Measurements from ENCODE around the gene ADGRL3. TPM values are rescaled to one million over a fixed set of nuclear protein-coding genes. Genes with fewer than 3 reads are reported as not detected.

ADGRL3 gene
- total and polyA plus RNA-seq, 2 donors (not counting 1 experiment from before 2014, with no cell fraction given): not detected

GRCh38 chr4:61583696-61584095 is 383.6 kb downstream of the ADGRL3 start:
- Histone ChIP-seq H3K4me3 (ENCODE audit: control extremely low read depth in 1 of 5, extremely low read depth in 1 of 5, insufficient read depth in 1 of 5, low read depth in 2 of 5, low read length in 4 of 5) (no peak overlapping the region), H3K4me1 (ENCODE audit: control insufficient read depth in 2 of 2, insufficient read depth in 2 of 2, low read length in 2 of 2) (no peaks in the 10 kb centered on the region), H3K27ac (ENCODE audit: low read length in 2 of 2) (no peak overlapping the region), H3K4me2 (replicated peaks; ENCODE audit: low read depth, low read length, poor library complexity, severe bottlenecking) (no peak overlapping the region), H3K27me3 (replicated peaks in 1 of 4; ENCODE audit: control extremely low read depth in 1 of 4, control insufficient read depth in 3 of 4, insufficient read depth in 4 of 4, low read length in 3 of 4) (no peaks in the 10 kb centered on the region), H3K9ac (ENCODE audit: low read length) (no peak overlapping the region), H3K9me3 (ENCODE audit: control extremely low read depth in 1 of 3, control insufficient read depth in 2 of 3, insufficient read depth in 1 of 3, low read length in 2 of 3) (peaks cover 0 to 1% (median 0%) of the 10 kb centered on the region in 3 donors), H4K20me1 (ENCODE audit: control insufficient read depth, insufficient read depth, low read length, poor library complexity, severe bottlenecking) (no peaks in the 10 kb centered on the region), H2AFZ (ENCODE audit: insufficient read depth, low read depth, low read length, poor library complexity, severe bottlenecking) (no peak overlapping the region), H3K36me3 (replicated peaks in 1 of 2; ENCODE audit: control extremely low read depth in 1 of 2, control insufficient read depth in 1 of 2, extremely low read depth in 1 of 2, insufficient read depth in 2 of 2, low read length in 1 of 2) (no peaks in the 10 kb centered on the region), H3K79me2 (ENCODE audit: control insufficient read depth, insufficient read depth, low read length) (no peaks in the 10 kb centered on the region)
- Mint-ChIP-seq H3K9me3 (ENCODE audit: insufficient read depth) (peaks cover 4% of the 10 kb centered on the region), H3K27me3 (no peaks in the 10 kb centered on the region), H3K4me1 (no peaks in the 10 kb centered on the region), H3K4me3 (no peak overlapping the region), H3K27ac (no peak overlapping the region)
- TF ChIP-seq EZH2 (IDR thresholded peaks at IDR 0.05; ENCODE audit: borderline replicate concordance, insufficient read depth, low read depth, low read length, poor library complexity, severe bottlenecking): no peak
- TF ChIP-seq, protein P1, sequence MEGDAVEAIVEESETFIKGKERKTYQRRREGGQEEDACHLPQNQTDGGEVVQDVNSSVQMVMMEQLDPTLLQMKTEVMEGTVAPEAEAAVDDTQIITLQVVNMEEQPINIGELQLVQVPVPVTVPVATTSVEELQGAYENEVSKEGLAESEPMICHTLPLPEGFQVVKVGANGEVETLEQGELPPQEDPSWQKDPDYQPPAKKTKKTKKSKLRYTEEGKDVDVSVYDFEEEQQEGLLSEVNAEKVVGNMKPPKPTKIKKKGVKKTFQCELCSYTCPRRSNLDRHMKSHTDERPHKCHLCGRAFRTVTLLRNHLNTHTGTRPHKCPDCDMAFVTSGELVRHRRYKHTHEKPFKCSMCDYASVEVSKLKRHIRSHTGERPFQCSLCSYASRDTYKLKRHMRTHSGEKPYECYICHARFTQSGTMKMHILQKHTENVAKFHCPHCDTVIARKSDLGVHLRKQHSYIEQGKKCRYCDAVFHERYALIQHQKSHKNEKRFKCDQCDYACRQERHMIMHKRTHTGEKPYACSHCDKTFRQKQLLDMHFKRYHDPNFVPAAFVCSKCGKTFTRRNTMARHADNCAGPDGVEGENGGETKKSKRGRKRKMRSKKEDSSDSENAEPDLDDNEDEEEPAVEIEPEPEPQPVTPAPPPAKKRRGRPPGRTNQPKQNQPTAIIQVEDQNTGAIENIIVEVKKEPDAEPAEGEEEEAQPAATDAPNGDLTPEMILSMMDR (IDR thresholded peaks at IDR 0.05): no peak
- ATAC-seq (ENCODE audit: low read depth): no peak
- no CpG with 5 or more reads among the region's 1 CpG for WGBS (ENCODE audit: insufficient coverage)
- POLR2A ChIA-PET: no interaction called here
- DNase-seq: no peak
- CTCF ChIA-PET: no interaction called here
- intact Hi-C loops (cut with micrococcal nuclease): no loop called here

GRCh38 chr4:61588621-61589402 is 388.7 kb downstream of the ADGRL3 start:
- ChIA-PET POLR2A (no interaction called here), CTCF (no interaction called here)
- no peak overlapping the region for H3K27ac ChIP-seq (ENCODE audit: low read length in 2 of 2)
- no peak overlapping the region for H3K4me2 ChIP-seq (replicated peaks; ENCODE audit: low read depth, low read length, poor library complexity, severe bottlenecking)
- H3K36me3 ChIP-seq (replicated peaks in 1 of 2; ENCODE audit: control extremely low read depth in 1 of 2, control insufficient read depth in 1 of 2, extremely low read depth in 1 of 2, insufficient read depth in 2 of 2, low read length in 1 of 2): no peaks in the 10 kb centered on the region
- no peak overlapping the region for H2AFZ ChIP-seq (ENCODE audit: insufficient read depth, low read depth, low read length, poor library complexity, severe bottlenecking)
- H4K20me1 ChIP-seq (ENCODE audit: control insufficient read depth, insufficient read depth, low read length, poor library complexity, severe bottlenecking): no peaks in the 10 kb centered on the region
- H3K27me3 ChIP-seq (replicated peaks in 1 of 4; ENCODE audit: control extremely low read depth in 1 of 4, control insufficient read depth in 3 of 4, insufficient read depth in 4 of 4, low read length in 3 of 4): no peaks in the 10 kb centered on the region
- no CpG with 5 or more reads among the region's 5 CpGs for WGBS (ENCODE audit: insufficient coverage)
- H3K4me3 Mint-ChIP-seq: no peak overlapping the region
- H3K27ac Mint-ChIP-seq: no peak overlapping the region
- TF ChIP-seq, protein P1 (IDR thresholded peaks at IDR 0.05): no peak
- TF ChIP-seq EZH2 (IDR thresholded peaks at IDR 0.05; ENCODE audit: borderline replicate concordance, insufficient read depth, low read depth, low read length, poor library complexity, severe bottlenecking): no peak
- H3K27me3 Mint-ChIP-seq: no peaks in the 10 kb centered on the region
- peaks cover 2% of the 10 kb centered on the region for H3K9me3 Mint-ChIP-seq (ENCODE audit: insufficient read depth)
- intact Hi-C loops (cut with micrococcal nuclease): no loop called here
- no peaks in the 10 kb centered on the region for H3K4me1 Mint-ChIP-seq
- no peak overlapping the region for H3K9ac ChIP-seq (ENCODE audit: low read length)
- ATAC-seq (ENCODE audit: low read depth): no peak
- H3K79me2 ChIP-seq (ENCODE audit: control insufficient read depth, insufficient read depth, low read length): no peaks in the 10 kb centered on the region
- H3K4me3 ChIP-seq (ENCODE audit: control extremely low read depth in 1 of 5, extremely low read depth in 1 of 5, insufficient read depth in 1 of 5, low read depth in 2 of 5, low read length in 4 of 5): no peak overlapping the region
- H3K4me1 ChIP-seq (ENCODE audit: control insufficient read depth in 2 of 2, insufficient read depth in 2 of 2, low read length in 2 of 2): no peaks in the 10 kb centered on the region
- H3K9me3 ChIP-seq (ENCODE audit: control extremely low read depth in 1 of 3, control insufficient read depth in 2 of 3, insufficient read depth in 1 of 3, low read length in 2 of 3): no peaks in the 10 kb centered on the region
- no peak for DNase-seq

All from B cell (primary cell).